Activated effector memory CD4-positive, alpha-beta T cell treated with anti-CD3 and anti-CD28 coated beads, Interleukin-2, amount 50 U/mL, for 16 hours (primary cell): ENCODE data around the gene CCDC187.

Experiments used
- DNase-seq: peaks from one replicate; pipeline ENCODE4 v3.0.0-alpha.2; 2020

The CCDC187 gene

DNA sequence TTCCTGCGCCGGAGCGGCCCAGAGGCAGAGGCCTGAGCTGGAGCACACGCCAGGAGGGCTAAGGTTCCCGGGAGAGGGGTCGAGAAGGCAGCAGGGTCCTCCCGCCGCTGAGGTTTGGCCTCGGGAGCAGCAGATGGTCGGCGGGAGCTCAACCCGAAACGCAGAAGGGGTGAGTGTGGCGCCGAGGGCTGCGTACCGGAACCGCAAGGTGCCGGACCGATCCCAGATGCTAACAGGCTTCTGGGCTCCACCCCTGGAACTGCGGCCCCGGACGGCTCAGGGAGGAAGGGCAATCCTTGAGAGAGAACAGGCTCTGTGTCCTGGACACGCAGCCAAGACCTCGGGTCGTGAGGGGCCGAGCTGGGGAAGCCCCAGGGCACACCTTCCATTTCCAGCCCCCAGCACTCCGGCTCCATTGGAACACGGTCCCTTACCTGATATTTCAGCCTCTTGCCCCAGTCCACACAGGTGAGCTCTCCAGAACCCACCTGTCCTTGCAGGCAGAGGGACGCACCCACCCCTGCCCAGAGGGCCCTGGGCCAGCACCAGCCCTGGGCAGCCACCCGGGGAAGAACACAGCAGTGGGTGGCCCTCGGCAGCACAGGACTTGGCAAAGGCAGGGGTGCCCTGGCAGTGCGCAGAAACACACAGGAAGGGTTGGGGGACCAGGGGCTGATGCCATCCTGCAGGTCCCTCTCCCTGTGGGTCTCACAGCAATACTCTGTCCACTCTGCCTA lies 100.3 kb downstream of the CCDC187 start:
- DNase-seq = no peak

DNA sequence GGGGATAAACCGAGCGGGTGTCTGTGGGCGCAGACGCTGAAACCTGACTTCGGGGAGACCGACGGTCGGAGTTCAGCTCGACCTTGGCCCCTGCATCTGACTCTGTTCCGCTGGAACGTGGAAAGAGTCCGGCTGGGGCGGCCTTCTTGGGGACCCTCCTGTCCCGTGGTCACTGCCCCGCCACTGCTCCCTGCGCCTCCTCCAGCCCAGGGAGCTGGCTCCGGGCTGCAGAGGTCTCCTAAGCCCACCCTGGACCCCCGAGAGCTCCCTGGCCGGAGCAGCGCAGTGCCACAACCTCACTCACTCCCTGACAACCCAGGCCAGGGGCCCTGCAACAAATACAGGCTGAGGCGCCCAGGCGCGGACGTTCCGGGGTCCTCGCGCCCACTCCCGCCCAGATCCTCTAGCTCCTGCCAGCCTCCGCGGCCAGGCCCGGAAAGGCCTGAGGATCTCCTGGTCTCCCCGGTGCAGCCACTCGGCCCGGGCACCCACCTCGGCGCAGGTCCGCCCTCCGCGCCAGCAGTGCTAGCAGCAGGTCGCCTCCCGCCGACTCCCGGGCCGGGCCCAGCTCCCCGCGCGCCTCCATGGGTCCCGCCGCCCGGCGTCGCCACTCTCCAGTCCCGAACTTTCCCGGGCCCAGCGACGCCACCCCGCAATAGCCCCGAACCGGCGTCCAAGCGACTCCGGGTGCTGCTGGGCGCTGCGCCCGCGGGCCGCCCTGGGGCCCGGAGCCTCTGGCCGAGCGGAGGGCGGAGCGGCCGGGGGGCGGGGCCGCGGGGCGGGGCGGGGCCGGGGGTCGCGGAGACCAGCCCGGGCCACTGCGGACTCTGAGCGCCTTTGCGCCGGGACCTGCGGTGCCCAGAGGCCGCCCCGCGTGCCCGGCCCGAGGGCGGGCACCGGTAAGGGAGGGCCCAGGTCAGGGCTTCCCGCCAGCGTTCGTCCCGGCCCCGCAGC lies 101.2 kb downstream of the CCDC187 start:
- DNase-seq = no peak

DNA sequence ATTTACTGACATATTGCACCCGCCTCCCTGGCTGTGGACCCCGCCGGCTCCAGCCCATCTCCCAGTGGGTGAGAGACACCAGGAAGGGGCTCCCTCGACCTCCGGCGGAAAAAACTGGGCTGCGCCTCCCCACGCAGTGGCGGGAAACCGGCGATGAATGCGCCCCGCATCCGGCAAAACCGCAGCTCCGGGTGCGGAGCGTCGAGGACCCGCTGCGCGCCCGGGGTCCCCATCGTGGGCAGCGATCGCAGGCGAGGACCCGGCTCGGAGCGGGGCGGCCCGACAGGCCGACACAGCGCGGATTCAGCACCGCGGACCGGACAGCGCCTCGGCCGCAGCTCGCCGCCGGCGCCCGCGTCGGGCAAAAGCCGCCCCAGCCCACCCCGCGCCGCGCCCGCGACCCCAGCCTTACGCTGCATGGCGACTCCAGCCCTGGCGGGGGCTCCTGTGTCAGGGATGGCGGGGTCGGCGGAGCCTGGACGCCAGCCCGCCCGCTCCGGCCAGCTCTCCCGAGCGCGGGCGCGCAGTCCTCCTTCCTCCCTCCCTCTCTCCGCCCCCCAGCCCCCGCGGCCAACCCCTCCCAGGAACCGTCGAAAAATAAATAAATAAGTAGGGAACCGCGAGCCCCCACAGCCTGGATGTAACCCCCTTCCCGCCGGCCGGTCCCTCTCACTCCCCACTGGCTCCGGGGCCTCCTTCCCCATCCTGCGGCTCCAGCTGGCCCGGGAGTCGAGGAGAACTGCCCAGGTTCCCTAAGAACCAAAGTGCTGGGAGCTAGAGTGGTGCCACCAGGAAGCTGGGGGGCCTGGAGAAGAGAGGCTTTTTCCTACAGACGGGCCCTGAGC lies 102.1 kb downstream of the CCDC187 start:
- no peak for DNase-seq

DNA sequence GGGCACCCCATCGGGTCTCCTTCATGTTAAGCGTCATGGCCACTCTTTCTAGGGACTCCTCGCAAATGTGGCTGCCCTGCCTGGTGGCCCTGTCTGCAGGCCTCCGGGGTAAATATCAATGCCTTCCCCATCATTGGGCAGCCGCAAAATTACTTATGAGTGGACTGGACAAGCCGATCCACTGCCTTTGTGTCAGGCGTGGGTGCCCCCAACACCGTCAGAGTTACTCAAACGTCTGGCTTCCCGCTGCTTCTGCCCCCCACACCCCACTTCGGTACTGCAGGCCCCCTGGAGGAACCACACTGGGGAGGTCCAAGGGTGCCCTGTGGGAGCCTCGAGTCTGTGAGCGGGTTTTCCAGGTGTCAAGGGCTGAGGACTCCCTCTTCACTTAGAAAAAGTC lies 102.7 kb downstream of the CCDC187 start:
- no peak for DNase-seq

DNA sequence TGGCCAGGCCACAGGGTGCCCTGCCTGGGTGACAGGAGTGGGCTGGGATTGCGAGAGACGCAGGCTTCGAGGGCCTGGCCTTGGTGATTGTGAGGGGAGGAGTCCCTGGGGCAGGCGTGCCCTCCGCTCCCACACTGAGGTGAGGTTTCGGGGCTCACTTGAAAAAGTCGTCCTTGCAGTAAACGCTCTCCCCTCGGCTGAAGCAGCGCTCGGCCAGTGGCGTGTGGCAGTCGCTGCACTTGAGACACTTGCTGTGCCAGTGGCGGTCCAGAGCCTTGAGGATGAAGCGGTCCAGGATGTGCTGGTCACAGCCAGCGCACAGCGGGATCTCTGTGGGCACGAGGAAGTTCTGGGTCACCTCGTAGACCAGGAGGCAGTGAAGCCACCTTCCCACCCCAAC lies 103.5 kb downstream of the CCDC187 start:
- no peak for DNase-seq
